HEK293 (cell line): Measurements from ENCODE around the gene BCAS3.
A peak's percentile ranks its signal among the peaks of the same experiment; 100 is the strongest.

Source experiments
- CTCF ChIA-PET: fragments of 350-600 bp; formaldehyde crosslinking; extraction: SDS; loops from one replicate; lab custom pipeline; 2021; ENCODE audit warnings: antibody characterized with exemption; lab: Yijun Ruan, JAX
- POLR2A ChIA-PET: fragments of 300-600 bp; formaldehyde crosslinking; extraction: SDS; loops from one replicate; lab custom pipeline; 2020; ENCODE audit warnings: antibody characterized with exemption, inconsistent platforms; lab: Yijun Ruan, JAX
- H3K27ac ChIP-seq: fragments of 200-500 bp; sonication (Bioruptor generic); 2 replicates; pipeline ENCODE4 v1.5.1; 2014; ENCODE audit warnings: low read depth, low read length, control low read depth, inconsistent platforms; ENCODE audit errors: extremely low read depth
- H3K36me3 ChIP-seq, 2 experiments: fragments of 200-500 bp in 1 of 2; sonication (Bioruptor generic) in 1 of 2; 1 replicate in 1 of 2; 2 replicates in 1 of 2; pipeline ENCODE4 v1.5.1; 2014 to 2017; ENCODE audit warnings: inconsistent platforms in 2 of 2, low read length in 2 of 2; ENCODE audit not compliant: control insufficient read depth in 2 of 2, insufficient read depth in 1 of 2
- H3K4me1 ChIP-seq: fragments of 200-500 bp; sonication (Bioruptor generic); 2 replicates; pipeline ENCODE4 v1.5.1; 2014; ENCODE audit warnings: mild to moderate bottlenecking, low read length, inconsistent platforms; ENCODE audit not compliant: control insufficient read depth, insufficient read depth
- H3K4me3 ChIP-seq: 2 replicates; pipeline ENCODE4 v1.5.1; 2011; ENCODE audit warnings: low read depth, mild to moderate bottlenecking, control low read depth, low read length, moderate library complexity
- H3K9me3 ChIP-seq: fragments of 200-500 bp; sonication (Bioruptor generic); 2 replicates; pipeline ENCODE4 v1.5.1; 2014; ENCODE audit warnings: low read depth, low read length, inconsistent platforms; ENCODE audit not compliant: control insufficient read depth, insufficient read depth
- SETDB1 ChIP-seq: IDR thresholded peaks from one replicate; pipeline ENCODE4 v1.6.1; 2017; ENCODE audit warnings: mild to moderate bottlenecking, low read length, moderate library complexity, mixed read lengths; ENCODE audit not compliant: insufficient read length
- ZNF174 ChIP-seq: fragments of 450-650 bp; formaldehyde crosslinking; IDR thresholded peaks from 2 replicates; pipeline ENCODE4 v1.5.0; 2017; ENCODE audit warnings: missing biosample characterization, mild to moderate bottlenecking, missing genetic modification characterization
- ZNF558 ChIP-seq: fragments of 450-650 bp; formaldehyde crosslinking; IDR thresholded peaks from 2 replicates; pipeline ENCODE4 v1.5.1; 2016; ENCODE audit warnings: missing biosample characterization, missing genetic modification characterization
- TF ChIP-seq, protein P1 (sequence below): fragments of 450-650 bp; formaldehyde crosslinking; IDR thresholded peaks from 2 replicates; pipeline ENCODE4 v1.5.1; 2016; ENCODE audit warnings: missing biosample characterization, missing genetic modification characterization
- TF ChIP-seq, protein P2 (sequence below): fragments of 450-650 bp; formaldehyde crosslinking; IDR thresholded peaks from 2 replicates; pipeline ENCODE4 v1.5.1; 2017; ENCODE audit warnings: missing biosample characterization, missing genetic modification characterization
- TF ChIP-seq, protein P3 (sequence below): fragments of 450-650 bp; formaldehyde crosslinking; conservative IDR thresholded peaks from 2 replicates; pipeline ENCODE4 v1.5.1; 2016; ENCODE audit warnings: low read depth, missing biosample characterization, missing genetic modification characterization

BCAS3 gene

DNA sequence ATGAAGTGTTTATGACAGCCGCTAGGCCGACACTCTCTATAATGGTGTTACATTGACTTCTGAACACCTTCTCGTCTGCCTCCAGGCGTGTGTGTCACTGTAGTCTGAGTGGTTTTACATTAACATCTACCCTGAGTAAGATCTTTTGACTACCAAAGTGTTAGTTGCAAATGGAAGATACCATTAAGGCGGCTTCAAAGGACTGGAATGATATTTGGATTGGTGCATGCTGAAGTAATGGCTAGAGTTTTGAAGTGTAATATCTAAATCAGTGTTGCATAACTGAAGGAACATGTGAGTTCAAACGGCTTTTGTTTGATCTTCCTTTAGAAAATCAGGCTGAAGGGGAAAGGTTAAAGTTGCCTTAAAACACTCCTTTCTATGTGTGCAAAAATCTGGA, 52.2 kb downstream of the BCAS3 start:
- CTCF ChIA-PET, result interaction anchor here (0.6 to 1.3 kb wide), 4 partner anchors 9 to 473 kb away, joined by 3 to 13 read pairs (median 5); no protein-coding TSS in a partner anchor
- Histone ChIP-seq H3K4me1 (peaks cover 12% of the 10 kb centered on the region), H3K9me3 (no peaks in the 10 kb centered on the region), H3K27ac (no peak overlapping the region), H3K4me3 (no peak overlapping the region), H3K36me3 (no peaks in the 10 kb centered on the region; a peak in 1 of 3 replicates)
- POLR2A ChIA-PET, result no interaction called here
- no peak for TF ChIP-seq SETDB1
- TF ChIP-seq, protein P1, sequence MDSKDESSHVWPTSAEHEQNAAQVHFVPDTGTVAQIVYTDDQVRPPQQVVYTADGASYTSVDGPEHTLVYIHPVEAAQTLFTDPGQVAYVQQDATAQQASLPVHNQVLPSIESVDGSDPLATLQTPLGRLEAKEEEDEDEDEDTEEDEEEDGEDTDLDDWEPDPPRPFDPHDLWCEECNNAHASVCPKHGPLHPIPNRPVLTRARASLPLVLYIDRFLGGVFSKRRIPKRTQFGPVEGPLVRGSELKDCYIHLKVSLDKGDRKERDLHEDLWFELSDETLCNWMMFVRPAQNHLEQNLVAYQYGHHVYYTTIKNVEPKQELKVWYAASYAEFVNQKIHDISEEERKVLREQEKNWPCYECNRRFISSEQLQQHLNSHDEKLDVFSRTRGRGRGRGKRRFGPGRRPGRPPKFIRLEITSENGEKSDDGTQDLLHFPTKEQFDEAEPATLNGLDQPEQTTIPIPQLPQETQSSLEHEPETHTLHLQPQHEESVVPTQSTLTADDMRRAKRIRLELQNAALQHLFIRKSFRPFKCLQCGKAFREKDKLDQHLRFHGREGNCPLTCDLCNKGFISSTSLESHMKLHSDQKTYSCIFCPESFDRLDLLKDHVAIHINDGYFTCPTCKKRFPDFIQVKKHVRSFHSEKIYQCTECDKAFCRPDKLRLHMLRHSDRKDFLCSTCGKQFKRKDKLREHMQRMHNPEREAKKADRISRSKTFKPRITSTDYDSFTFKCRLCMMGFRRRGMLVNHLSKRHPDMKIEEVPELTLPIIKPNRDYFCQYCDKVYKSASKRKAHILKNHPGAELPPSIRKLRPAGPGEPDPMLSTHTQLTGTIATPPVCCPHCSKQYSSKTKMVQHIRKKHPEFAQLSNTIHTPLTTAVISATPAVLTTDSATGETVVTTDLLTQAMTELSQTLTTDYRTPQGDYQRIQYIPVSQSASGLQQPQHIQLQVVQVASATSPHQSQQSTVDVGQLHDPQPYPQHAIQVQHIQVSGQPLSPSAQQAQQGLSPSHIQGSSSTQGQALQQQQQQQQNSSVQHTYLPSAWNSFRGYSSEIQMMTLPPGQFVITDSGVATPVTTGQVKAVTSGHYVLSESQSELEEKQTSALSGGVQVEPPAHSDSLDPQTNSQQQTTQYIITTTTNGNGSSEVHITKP (tag by site-specific recombination), result peak; percentile 68

DNA sequence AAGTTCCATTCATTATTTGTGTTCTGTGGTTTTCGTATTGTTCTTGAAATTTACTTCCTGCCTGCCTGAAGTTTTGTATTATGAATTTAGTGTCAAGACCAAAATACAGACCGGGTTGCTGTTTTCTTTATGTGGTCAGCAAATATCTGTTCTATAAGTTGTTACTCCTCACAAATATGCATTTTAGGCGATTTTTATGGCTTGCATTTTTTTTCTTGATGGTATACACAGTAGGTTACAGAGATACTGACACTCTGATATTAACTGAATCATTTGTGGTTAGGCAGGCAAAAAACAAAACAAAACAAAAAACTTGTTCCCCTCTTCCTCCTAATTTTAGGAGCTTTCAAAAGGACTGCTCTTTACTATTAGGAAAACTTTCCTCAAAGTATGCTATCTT, 52.6 kb downstream of the BCAS3 start:
- Histone ChIP-seq H3K4me1 (peaks cover 12% of the 10 kb centered on the region), H3K27ac (no peak overlapping the region)
- TF ChIP-seq ZNF174 (tag by site-specific recombination), result no peak
- TF ChIP-seq, protein P2, sequence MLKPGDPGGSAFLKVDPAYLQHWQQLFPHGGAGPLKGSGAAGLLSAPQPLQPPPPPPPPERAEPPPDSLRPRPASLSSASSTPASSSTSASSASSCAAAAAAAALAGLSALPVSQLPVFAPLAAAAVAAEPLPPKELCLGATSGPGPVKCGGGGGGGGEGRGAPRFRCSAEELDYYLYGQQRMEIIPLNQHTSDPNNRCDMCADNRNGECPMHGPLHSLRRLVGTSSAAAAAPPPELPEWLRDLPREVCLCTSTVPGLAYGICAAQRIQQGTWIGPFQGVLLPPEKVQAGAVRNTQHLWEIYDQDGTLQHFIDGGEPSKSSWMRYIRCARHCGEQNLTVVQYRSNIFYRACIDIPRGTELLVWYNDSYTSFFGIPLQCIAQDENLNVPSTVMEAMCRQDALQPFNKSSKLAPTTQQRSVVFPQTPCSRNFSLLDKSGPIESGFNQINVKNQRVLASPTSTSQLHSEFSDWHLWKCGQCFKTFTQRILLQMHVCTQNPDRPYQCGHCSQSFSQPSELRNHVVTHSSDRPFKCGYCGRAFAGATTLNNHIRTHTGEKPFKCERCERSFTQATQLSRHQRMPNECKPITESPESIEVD (tag by site-specific recombination), result peak; percentile 8; the same call in 1 of the 2 replicates
- TF ChIP-seq, all 188 proteins: peak for 1
- CTCF ChIA-PET, result interaction anchor here (0.5 to 1.3 kb wide), 2 partner anchors 10 to 271 kb away, joined by 3 to 13 read pairs; no protein-coding TSS in a partner anchor
- H3K9me3 ChIP-seq, result no peaks in the 10 kb centered on the region
- POLR2A ChIA-PET, result no interaction called here
- no peaks in the 10 kb centered on the region; a peak in 1 of 3 replicates for H3K36me3 ChIP-seq
- no peak overlapping the region for H3K4me3 ChIP-seq

DNA sequence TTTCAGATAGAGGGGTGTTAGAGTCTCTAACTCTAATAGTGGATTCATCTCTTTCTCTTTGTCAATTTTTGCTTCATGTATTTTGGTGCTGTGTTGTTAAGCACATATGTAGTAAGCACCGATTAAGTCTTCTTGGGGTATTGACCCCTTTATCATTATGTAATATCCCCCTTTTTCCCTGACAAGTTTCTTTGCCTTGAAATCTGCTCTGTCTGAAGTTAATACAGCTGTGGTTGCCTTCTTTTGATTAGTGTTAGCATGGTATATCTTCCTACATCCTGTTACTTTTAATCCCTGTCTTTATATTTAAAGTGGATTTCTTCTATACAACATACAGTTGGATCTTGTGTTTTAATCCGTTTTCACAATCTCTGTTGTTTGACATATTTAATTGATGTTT, 60.6 kb downstream of the BCAS3 start:
- Histone ChIP-seq H3K4me3 (no peak overlapping the region), H3K4me1 (no peaks in the 10 kb centered on the region), H3K36me3 (no peaks in the 10 kb centered on the region)
- TF ChIP-seq, protein P3, sequence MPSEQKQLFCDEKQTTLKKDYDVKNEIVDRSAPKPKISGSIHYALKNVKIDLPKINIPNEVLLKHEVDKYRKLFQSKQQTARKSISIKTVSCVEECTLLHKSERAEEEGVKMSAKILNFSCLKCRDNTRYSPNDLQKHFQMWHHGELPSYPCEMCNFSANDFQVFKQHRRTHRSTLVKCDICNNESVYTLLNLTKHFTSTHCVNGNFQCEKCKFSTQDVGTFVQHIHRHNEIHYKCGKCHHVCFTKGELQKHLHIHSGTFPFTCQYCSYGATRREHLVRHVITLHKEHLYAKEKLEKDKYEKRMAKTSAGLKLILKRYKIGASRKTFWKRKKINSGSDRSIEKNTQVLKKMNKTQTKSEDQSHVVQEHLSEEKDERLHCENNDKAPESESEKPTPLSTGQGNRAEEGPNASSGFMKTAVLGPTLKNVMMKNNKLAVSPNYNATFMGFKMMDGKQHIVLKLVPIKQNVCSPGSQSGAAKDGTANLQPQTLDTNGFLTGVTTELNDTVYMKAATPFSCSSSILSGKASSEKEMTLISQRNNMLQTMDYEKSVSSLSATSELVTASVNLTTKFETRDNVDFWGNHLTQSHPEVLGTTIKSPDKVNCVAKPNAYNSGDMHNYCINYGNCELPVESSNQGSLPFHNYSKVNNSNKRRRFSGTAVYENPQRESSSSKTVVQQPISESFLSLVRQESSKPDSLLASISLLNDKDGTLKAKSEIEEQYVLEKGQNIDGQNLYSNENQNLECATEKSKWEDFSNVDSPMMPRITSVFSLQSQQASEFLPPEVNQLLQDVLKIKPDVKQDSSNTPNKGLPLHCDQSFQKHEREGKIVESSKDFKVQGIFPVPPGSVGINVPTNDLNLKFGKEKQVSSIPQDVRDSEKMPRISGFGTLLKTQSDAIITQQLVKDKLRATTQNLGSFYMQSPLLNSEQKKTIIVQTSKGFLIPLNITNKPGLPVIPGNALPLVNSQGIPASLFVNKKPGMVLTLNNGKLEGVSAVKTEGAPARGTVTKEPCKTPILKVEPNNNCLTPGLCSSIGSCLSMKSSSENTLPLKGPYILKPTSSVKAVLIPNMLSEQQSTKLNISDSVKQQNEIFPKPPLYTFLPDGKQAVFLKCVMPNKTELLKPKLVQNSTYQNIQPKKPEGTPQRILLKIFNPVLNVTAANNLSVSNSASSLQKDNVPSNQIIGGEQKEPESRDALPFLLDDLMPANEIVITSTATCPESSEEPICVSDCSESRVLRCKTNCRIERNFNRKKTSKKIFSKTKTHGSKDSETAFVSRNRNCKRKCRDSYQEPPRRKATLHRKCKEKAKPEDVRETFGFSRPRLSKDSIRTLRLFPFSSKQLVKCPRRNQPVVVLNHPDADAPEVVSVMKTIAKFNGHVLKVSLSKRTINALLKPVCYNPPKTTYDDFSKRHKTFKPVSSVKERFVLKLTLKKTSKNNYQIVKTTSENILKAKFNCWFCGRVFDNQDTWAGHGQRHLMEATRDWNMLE (tag by site-specific recombination), result no peak
- TF ChIP-seq ZNF558 (tag by site-specific recombination), result no peak
- TF ChIP-seq, all 188 proteins: peak for 0
- CTCF ChIA-PET, result no interaction called here
- Histone ChIP-seq H3K9me3 (no peaks in the 10 kb centered on the region; the same call in 1 of the 2 replicates), H3K27ac (no peak overlapping the region)
- POLR2A ChIA-PET, result no interaction called here
